ENCODE results near the gene CXXC5.
A peak's percentile ranks its signal among the peaks of the same experiment; 100 is the strongest.

- TF ChIP-seq CTCF (IDR thresholded peaks at IDR 0.05) (no peak), POLR2AphosphoS5 (IDR thresholded peaks at IDR 0.05; ENCODE audit: insufficient read depth in 1 of 2, low read depth in 1 of 2) (peak in 1 of 2 donors; percentile 18), POLR2A (IDR thresholded peaks at IDR 0.05) (no peak)
Measured at GRCh38 chr5:139671096-139671841, 23.1 kb downstream of the CXXC5 start.
